Neural progenitor cell (in vitro differentiated cells): ENCODE results near the gene PHACTR1. TPM values are rescaled to one million over a fixed set of nuclear protein-coding genes. Genes with fewer than 3 reads are reported as not detected.

ENCODE experiments used
- DNase-seq: peaks from one replicate; pipeline ENCODE4 v3.0.0-alpha.2; 2016; ENCODE audit warnings: low spot score
- H2AFZ ChIP-seq: fragments of 200-600 bp; sonication (generic); replicated peaks from 2 replicates; pipeline ENCODE4 v1.6.1; 2016; ENCODE audit warnings: antibody characterized with exemption
- H3F3A ChIP-seq: fragments of 200-600 bp; sonication (generic); 2 replicates; pipeline ENCODE4 v1.6.1; 2016; ENCODE audit warnings: antibody characterized with exemption, low read depth
- H3K27ac ChIP-seq: fragments of 200-600 bp; sonication (generic); 2 replicates; pipeline ENCODE4 v1.5.1; 2016; ENCODE audit warnings: mild to moderate bottlenecking
- H3K27me3 ChIP-seq: fragments of 200-600 bp; sonication (generic); 2 replicates; pipeline ENCODE4 v1.6.1; 2016; ENCODE audit warnings: mild to moderate bottlenecking, moderate library complexity
- H3K36me3 ChIP-seq: fragments of 200-600 bp; sonication (generic); 2 replicates; pipeline ENCODE4 v1.5.1; 2016
- H3K4me1 ChIP-seq: fragments of 200-600 bp; sonication (generic); 2 replicates; pipeline ENCODE4 v1.6.1; 2016; ENCODE audit warnings: mixed run types
- H3K4me2 ChIP-seq: fragments of 200-600 bp; sonication (generic); 2 replicates; pipeline ENCODE4 v1.6.1; 2016
- H3K4me3 ChIP-seq: fragments of 200-600 bp; sonication (generic); 2 replicates; pipeline ENCODE4 v1.5.1; 2016
- H3K79me2 ChIP-seq: fragments of 200-600 bp; sonication (generic); 2 replicates; pipeline ENCODE4 v1.6.1; 2016; ENCODE audit warnings: low read depth
- H3K9ac ChIP-seq: fragments of 200-600 bp; sonication (generic); 2 replicates; pipeline ENCODE4 v1.6.1; 2016
- H3K9me3 ChIP-seq: fragments of 200-600 bp; sonication (generic); 2 replicates; pipeline ENCODE4 v1.5.1; 2016; ENCODE audit warnings: low read depth
- H4K20me1 ChIP-seq: fragments of 200-600 bp; sonication (generic); 2 replicates; pipeline ENCODE4 v1.6.1; 2016; ENCODE audit warnings: low read depth
- H3K27ac Mint-ChIP-seq: 3 replicates; pipeline ENCODE4 v1.8.0; 2021; ENCODE audit warnings: mixed read lengths
- H3K27me3 Mint-ChIP-seq: 2 replicates; pipeline ENCODE4 v1.8.0; 2022; ENCODE audit warnings: low read depth, mild to moderate bottlenecking, inconsistent platforms, moderate library complexity, mixed read lengths; ENCODE audit not compliant: insufficient read depth
- H3K36me3 Mint-ChIP-seq: 3 replicates; pipeline ENCODE4 v1.8.0; 2021; ENCODE audit warnings: mixed read lengths
- H3K4me1 Mint-ChIP-seq: 3 replicates; pipeline ENCODE4 v1.8.0; 2021; ENCODE audit warnings: mixed read lengths
- H3K4me3 Mint-ChIP-seq: 3 replicates; pipeline ENCODE4 v1.8.0; 2021; ENCODE audit warnings: mild to moderate bottlenecking, moderate library complexity, mixed read lengths
- H3K9me3 Mint-ChIP-seq: 3 replicates; pipeline ENCODE4 v1.8.0; 2020; ENCODE audit warnings: mixed read lengths
- CTCF ChIP-seq: fragments of 200-600 bp; sonication (generic); IDR thresholded peaks from 2 replicates; pipeline ENCODE4 v1.5.1; 2017; ENCODE audit warnings: antibody characterized with exemption, mild to moderate bottlenecking
- EZH2 ChIP-seq: fragments of 200-600 bp; sonication (generic); IDR thresholded peaks from 2 replicates; pipeline ENCODE4 v1.6.1; 2017; ENCODE audit warnings: antibody characterized with exemption, mild to moderate bottlenecking, moderate library complexity
- EZH2phosphoT487 ChIP-seq: fragments of 200-600 bp; sonication (generic); IDR thresholded peaks from 2 replicates; pipeline ENCODE4 v1.6.1; 2017; ENCODE audit warnings: antibody characterized with exemption
- total RNA-seq: library from RNA; depleted of rRNA; stranded (reverse); fragments of >200 nt; gene quantifications from 2 replicates; pipeline ENCODE4 v1.2.3, GENCODE V29; 2015; ENCODE audit warnings: low replicate concordance

Gene PHACTR1
- total RNA-seq, 1 donor from 2014 or later, result 2.4 TPM

DNA sequence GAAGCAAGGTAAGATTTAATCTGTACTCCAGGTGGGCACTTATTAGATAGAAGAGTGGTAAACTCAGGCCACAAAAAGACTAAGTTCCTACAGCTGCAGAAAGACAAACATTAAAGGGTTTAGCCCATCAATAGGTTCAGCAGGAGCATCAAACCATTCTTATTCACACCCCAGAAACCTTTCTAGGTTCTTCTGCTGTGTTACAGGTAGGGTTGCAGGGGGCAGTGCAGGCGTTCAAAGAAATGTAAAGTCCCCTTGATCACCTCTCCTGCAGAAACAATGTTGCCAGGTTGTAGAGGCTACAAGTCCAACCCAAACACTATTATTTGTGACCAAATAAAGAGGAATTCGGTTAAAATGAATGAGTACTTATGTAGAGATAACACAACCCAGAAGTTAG, 31.8 kb downstream of the PHACTR1 start:
- Histone ChIP-seq H3K9me3 (peaks cover 9% of the 10 kb centered on the region), H4K20me1 (peaks cover 33% of the 10 kb centered on the region), H3K27ac (no peak overlapping the region), H3K9ac (no peak overlapping the region), H3K4me1 (peaks cover 5% of the 10 kb centered on the region), H3K36me3 (no peaks in the 10 kb centered on the region), H3K4me2 (peak overlapping the region; percentile 99), H3F3A (peaks cover 16% of the 10 kb centered on the region), H3K27me3 (peaks cover 43% of the 10 kb centered on the region), H2AFZ (peak overlapping the region; percentile 96), H3K4me3 (peak overlapping the region; percentile 87), H3K79me2 (no peaks in the 10 kb centered on the region)
- H3K4me3 Mint-ChIP-seq, result peak overlapping the region; percentile 88
- H3K9me3 Mint-ChIP-seq, result peaks cover 3% of the 10 kb centered on the region
- H3K4me1 Mint-ChIP-seq, result peaks cover 7% of the 10 kb centered on the region
- TF ChIP-seq CTCF (no peak), EZH2 (no peak), EZH2phosphoT487 (no peak)
- no peak overlapping the region for H3K27ac Mint-ChIP-seq
- H3K36me3 Mint-ChIP-seq, result peaks cover 2% of the 10 kb centered on the region
- no peak for DNase-seq
- H3K27me3 Mint-ChIP-seq, result peaks cover 12% of the 10 kb centered on the region

- no peak for TF ChIP-seq EZH2phosphoT487
- TF ChIP-seq EZH2, result no peak
- no peak for TF ChIP-seq CTCF
Measured at GRCh38 chr6:12748815-12749521, 32.4 kb downstream of the PHACTR1 start.

GRCh38 chr6:12749531-12750379, 33.2 kb downstream of the PHACTR1 start:
- H3K4me1 Mint-ChIP-seq, result peaks cover 7% of the 10 kb centered on the region
- H2AFZ ChIP-seq, result peak overlapping the region; percentile 96
- H3K4me1 ChIP-seq, result peaks cover 5% of the 10 kb centered on the region
- H3K4me2 ChIP-seq, result peak overlapping the region; percentile 99
- H3K27me3 Mint-ChIP-seq, result peaks cover 12% of the 10 kb centered on the region
- H3K27ac ChIP-seq, result no peak overlapping the region
- H3K9me3 Mint-ChIP-seq, result peaks cover 3% of the 10 kb centered on the region
- H3K79me2 ChIP-seq, result no peaks in the 10 kb centered on the region
- no peaks in the 10 kb centered on the region for H3K36me3 ChIP-seq
- no peak overlapping the region for H3K9ac ChIP-seq
- H3K27me3 ChIP-seq, result peaks cover 43% of the 10 kb centered on the region
- peaks cover 16% of the 10 kb centered on the region for H3F3A ChIP-seq
- H3K4me3 ChIP-seq, result peak overlapping the region; percentile 87
- H4K20me1 ChIP-seq, result peaks cover 36% of the 10 kb centered on the region
- peaks cover 2% of the 10 kb centered on the region for H3K36me3 Mint-ChIP-seq
- TF ChIP-seq CTCF, result no peak
- TF ChIP-seq EZH2, result no peak
- no peak for TF ChIP-seq EZH2phosphoT487
- peaks cover 1% of the 10 kb centered on the region for H3K9me3 ChIP-seq
- peak overlapping the region; percentile 93 for H3K4me3 Mint-ChIP-seq
- no peak overlapping the region for H3K27ac Mint-ChIP-seq
- peak; percentile 71 for DNase-seq

More at GRCh38 chr6:12748815-12749521, 32.4 kb downstream of the PHACTR1 start:
- H3K36me3 Mint-ChIP-seq, result peaks cover 2% of the 10 kb centered on the region
- Histone ChIP-seq H2AFZ (peak overlapping the region; percentile 96), H3K9me3 (peaks cover 9% of the 10 kb centered on the region), H3K36me3 (no peaks in the 10 kb centered on the region), H3K4me2 (peak overlapping the region; percentile 99), H3F3A (peaks cover 16% of the 10 kb centered on the region), H3K9ac (no peak overlapping the region), H3K4me1 (peaks cover 5% of the 10 kb centered on the region), H3K79me2 (no peaks in the 10 kb centered on the region), H3K27ac (no peak overlapping the region), H3K4me3 (peak overlapping the region; percentile 87), H3K27me3 (peaks cover 43% of the 10 kb centered on the region), H4K20me1 (peaks cover 36% of the 10 kb centered on the region)
- H3K4me1 Mint-ChIP-seq, result peaks cover 7% of the 10 kb centered on the region
- H3K27ac Mint-ChIP-seq, result peak overlapping the region; percentile 62
- peak overlapping the region; percentile 88 for H3K4me3 Mint-ChIP-seq
- peaks cover 3% of the 10 kb centered on the region for H3K9me3 Mint-ChIP-seq
- DNase-seq, result peak; percentile 83
- H3K27me3 Mint-ChIP-seq, result peaks cover 12% of the 10 kb centered on the region
